GM12891 (cell line): ENCODE results near the gene CTXND1.

ENCODE experiments used
- POLR2A ChIP-seq: IDR thresholded peaks from 2 replicates; pipeline ENCODE4 v1.6.1; 2011; ENCODE audit warnings: low read depth, low read length, control low read depth
- TAF1 ChIP-seq: IDR thresholded peaks from 2 replicates; pipeline ENCODE4 v1.6.1; 2011; ENCODE audit warnings: low read depth, low read length, control low read depth

- no peak for TF ChIP-seq TAF1
- TF ChIP-seq POLR2A: no peak
These were observed 82.2 kb downstream of the CTXND1 start for GRCh38 chr15:80169768-80170357.
